HepG2 (cell line): Measurements from ENCODE around the gene SLC29A2. TPM values are rescaled to one million over a fixed set of nuclear protein-coding genes. Genes with fewer than 3 reads are reported as not detected.
A peak's percentile ranks its signal among the peaks of the same experiment; 100 is the strongest.

ENCODE experiments used
- HMGXB4 ChIP-seq, 2 experiments: sonication (generic) in 1 of 2; formaldehyde crosslinking in 1 of 2; IDR thresholded peaks; 2 replicates each; pipeline versions ENCODE4 v1.4.0 to v1.6.1; 2018 to 2020; ENCODE audit warnings: missing genetic modification reagents in 2 of 2, borderline replicate concordance in 1 of 2, low read depth in 1 of 2, mild to moderate bottlenecking in 1 of 2, missing biosample characterization in 1 of 2
- HNF1B ChIP-seq: sonication (generic); formaldehyde crosslinking; IDR thresholded peaks from 2 replicates; pipeline ENCODE4 v1.5.1; 2020; ENCODE audit warnings: mild to moderate bottlenecking, moderate library complexity, missing genetic modification reagents
- HNRNPL ChIP-seq: fragments of 200-400 bp; formaldehyde crosslinking; IDR thresholded peaks from 2 replicates; pipeline ENCODE4 v1.6.1; 2017; ENCODE audit warnings: mild to moderate bottlenecking, low read depth, low read length
- HOMEZ ChIP-seq: IDR thresholded peaks from 2 replicates; pipeline ENCODE4 v1.6.1; 2016; ENCODE audit warnings: low read depth
- HOXA7 ChIP-seq: sonication (generic); formaldehyde crosslinking; IDR thresholded peaks from 2 replicates; pipeline ENCODE4 v1.8.1; 2022; ENCODE audit warnings: mild to moderate bottlenecking, missing genetic modification reagents, moderate library complexity
- JUNB ChIP-seq: sonication (generic); formaldehyde crosslinking; IDR thresholded peaks from 2 replicates; pipeline ENCODE4 v1.8.0; 2022; ENCODE audit warnings: missing genetic modification reagents, mild to moderate bottlenecking, borderline replicate concordance
- RAD21 ChIP-seq: fragments of 450-650 bp; formaldehyde crosslinking; IDR thresholded peaks from 2 replicates; pipeline ENCODE4 v1.5.0; 2020; ENCODE audit warnings: mild to moderate bottlenecking
- REPIN1 ChIP-seq: sonication (generic); formaldehyde crosslinking; IDR thresholded peaks from 2 replicates; pipeline ENCODE4 v1.8.0; 2022; ENCODE audit warnings: missing genetic modification reagents, low read depth, mild to moderate bottlenecking, borderline replicate concordance
- TBP ChIP-seq: sonication (generic); formaldehyde crosslinking; IDR thresholded peaks from 2 replicates; pipeline ENCODE4 v1.5.0; 2020; ENCODE audit warnings: missing genetic modification reagents
- ZBTB14 ChIP-seq: sonication (generic); formaldehyde crosslinking; IDR thresholded peaks from 2 replicates; pipeline ENCODE4 v1.4.0; 2020; ENCODE audit warnings: missing genetic modification reagents
- ZBTB42 ChIP-seq: sonication (generic); formaldehyde crosslinking; IDR thresholded peaks from 2 replicates; pipeline ENCODE4 v1.5.0; 2020; ENCODE audit warnings: mild to moderate bottlenecking, missing genetic modification reagents
- ZNF549 ChIP-seq: sonication (generic); formaldehyde crosslinking; IDR thresholded peaks from 2 replicates; pipeline ENCODE4 v1.5.0; 2020; ENCODE audit warnings: missing genetic modification reagents
- ZSCAN31 ChIP-seq: sonication (generic); formaldehyde crosslinking; IDR thresholded peaks from 2 replicates; pipeline ENCODE4 v1.5.0; 2020; ENCODE audit warnings: low read depth, mild to moderate bottlenecking, missing genetic modification reagents
- polyA plus RNA-seq, 8 experiments: library from polyadenylated mRNA; depleted of rRNA in 3 of 8; stranded (reverse) in 7 of 8; unstranded in 1 of 8; fragments of >200 nt; fragmentation: Illumina TruSeq in 4 of 8; extraction: Trizol in 4 of 8; gene quantifications; 2 replicates each; pipeline versions ENCODE4 v1.2.1 to v1.2.3, GENCODE V29; 2011 to 2016; ENCODE audit warnings: low read depth in 4 of 8, missing spikeins in 1 of 8, mixed read lengths in 1 of 8; ENCODE audit not compliant: insufficient read depth in 1 of 8
- total RNA-seq, 5 experiments: library from RNA; depleted of rRNA; stranded (reverse); fragments of >200 nt; fragmentation: Illumina TruSeq; extraction: Trizol; gene quantifications; 2 replicates each; pipeline ENCODE4 v1.2.3, GENCODE V29; 2016; ENCODE audit warnings: low read depth in 1 of 5
- TF ChIP-seq, protein P1 (sequence below): sonication (generic); formaldehyde crosslinking; IDR thresholded peaks from 2 replicates; pipeline ENCODE4 v1.4.0; 2020; ENCODE audit warnings: missing genetic modification reagents
- TF ChIP-seq, protein P2 (sequence below): sonication (generic); formaldehyde crosslinking; IDR thresholded peaks from 2 replicates; pipeline ENCODE4 v1.5.1; 2020; ENCODE audit warnings: mild to moderate bottlenecking, missing genetic modification reagents, borderline replicate concordance

SLC29A2 gene
- total and polyA plus RNA-seq, 2 of the 13 experiments (the other 11 are each of a cell fraction or from before 2014, with no cell fraction given), result 0.63 to 0.66 TPM

- TF ChIP-seq HNRNPL (no peak), TBP (CRISPR knock-in tag) (no peak), JUNB (CRISPR knock-in tag) (peak; percentile 60; the same call in 1 of the 2 replicates), HMGXB4 (CRISPR knock-in tag; IDR thresholded peaks at IDR 0.05; ENCODE audit: borderline replicate concordance in 1 of 2, low read depth in 1 of 2) (0 out of 4 replicates have a peak, but pooled peaks of 1 of the 2 experiments have one; percentile 25), REPIN1 (peak; percentile 32; the same call in 1 of the 2 replicates), RAD21 (CRISPR knock-in tag) (no peak), ZSCAN31 (CRISPR knock-in tag) (peak; percentile 70; the same call in 1 of the 2 replicates), HOMEZ (CRISPR knock-in tag) (peak; percentile 45; the same call in 1 of the 2 replicates), ZBTB14 (no peak), ZNF549 (no peak), HNF1B (peak; percentile 40; the same call in 1 of the 2 replicates), ZBTB42 (CRISPR knock-in tag) (no peak), HOXA7 (no peak)
- TF ChIP-seq, protein P1, sequence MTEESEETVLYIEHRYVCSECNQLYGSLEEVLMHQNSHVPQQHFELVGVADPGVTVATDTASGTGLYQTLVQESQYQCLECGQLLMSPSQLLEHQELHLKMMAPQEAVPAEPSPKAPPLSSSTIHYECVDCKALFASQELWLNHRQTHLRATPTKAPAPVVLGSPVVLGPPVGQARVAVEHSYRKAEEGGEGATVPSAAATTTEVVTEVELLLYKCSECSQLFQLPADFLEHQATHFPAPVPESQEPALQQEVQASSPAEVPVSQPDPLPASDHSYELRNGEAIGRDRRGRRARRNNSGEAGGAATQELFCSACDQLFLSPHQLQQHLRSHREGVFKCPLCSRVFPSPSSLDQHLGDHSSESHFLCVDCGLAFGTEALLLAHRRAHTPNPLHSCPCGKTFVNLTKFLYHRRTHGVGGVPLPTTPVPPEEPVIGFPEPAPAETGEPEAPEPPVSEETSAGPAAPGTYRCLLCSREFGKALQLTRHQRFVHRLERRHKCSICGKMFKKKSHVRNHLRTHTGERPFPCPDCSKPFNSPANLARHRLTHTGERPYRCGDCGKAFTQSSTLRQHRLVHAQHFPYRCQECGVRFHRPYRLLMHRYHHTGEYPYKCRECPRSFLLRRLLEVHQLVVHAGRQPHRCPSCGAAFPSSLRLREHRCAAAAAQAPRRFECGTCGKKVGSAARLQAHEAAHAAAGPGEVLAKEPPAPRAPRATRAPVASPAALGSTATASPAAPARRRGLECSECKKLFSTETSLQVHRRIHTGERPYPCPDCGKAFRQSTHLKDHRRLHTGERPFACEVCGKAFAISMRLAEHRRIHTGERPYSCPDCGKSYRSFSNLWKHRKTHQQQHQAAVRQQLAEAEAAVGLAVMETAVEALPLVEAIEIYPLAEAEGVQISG (CRISPR knock-in tag), result peak; percentile 82
- TF ChIP-seq, protein P2, sequence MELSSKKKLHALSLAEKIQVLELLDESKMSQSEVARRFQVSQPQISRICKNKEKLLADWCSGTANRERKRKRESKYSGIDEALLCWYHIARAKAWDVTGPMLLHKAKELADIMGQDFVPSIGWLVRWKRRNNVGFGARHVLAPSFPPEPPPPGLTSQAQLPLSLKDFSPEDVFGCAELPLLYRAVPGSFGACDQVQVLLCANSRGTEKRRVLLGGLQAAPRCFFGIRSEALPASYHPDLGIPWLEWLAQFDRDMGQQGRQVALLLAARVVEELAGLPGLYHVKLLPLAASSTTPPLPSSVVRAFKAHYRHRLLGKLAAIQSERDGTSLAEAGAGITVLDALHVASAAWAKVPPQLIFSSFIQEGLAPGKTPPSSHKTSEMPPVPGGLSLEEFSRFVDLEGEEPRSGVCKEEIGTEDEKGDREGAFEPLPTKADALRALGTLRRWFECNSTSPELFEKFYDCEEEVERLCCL (CRISPR knock-in tag), result no peak
These were observed 46.8 kb upstream of the SLC29A2 start (continued) for GRCh38 chr11:66418168-66418985.
